GM12892 (cell line): ENCODE results near the gene JMJD8.

Source experiments
- POLR2A ChIP-seq: IDR thresholded peaks from 2 replicates; pipeline ENCODE4 v1.6.1; 2011; ENCODE audit warnings: low read depth, low read length, control low read depth
- POLR2AphosphoS5 ChIP-seq: IDR thresholded peaks from 2 replicates; pipeline ENCODE4 v1.6.1; 2011; ENCODE audit warnings: low read depth, low read length, control low read depth

DNA sequence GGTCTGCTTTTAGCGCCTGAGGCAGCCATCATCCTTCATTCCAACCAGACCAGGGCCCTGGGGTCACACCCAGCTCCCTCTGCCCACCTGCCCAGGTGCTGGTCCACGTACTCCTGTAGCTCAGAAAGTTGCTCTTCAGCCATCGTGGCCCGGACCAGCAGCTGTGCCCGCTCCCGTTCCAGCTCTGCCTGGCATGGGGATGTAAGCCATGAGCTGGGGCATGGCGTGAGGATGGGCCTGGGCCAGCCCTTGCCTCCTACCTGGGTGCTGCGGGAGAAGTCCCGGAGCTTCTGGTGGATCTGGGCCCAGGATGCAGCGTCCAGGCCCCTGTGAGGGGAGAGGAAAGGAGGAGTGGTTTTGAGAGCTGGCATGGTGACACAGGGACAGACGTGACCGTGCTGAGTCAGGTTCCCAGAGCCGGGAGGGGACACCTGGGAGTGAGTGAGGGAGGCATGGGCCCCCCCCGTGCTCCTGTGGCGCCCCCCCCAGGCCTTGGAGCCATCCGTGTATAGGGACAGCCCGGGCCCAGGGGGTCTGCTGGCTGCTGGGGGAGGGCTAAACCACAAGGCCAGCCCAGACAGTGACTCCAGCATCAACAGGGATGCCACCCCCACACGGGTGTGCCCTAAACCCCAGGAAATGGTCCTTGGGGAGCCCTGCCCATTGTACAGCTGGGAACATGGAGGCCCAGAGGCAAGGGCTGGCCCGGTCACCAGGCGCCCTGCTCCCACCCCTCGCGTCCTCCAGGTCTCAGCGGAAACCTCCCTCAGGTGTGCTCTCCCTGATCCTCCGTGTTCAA lies 38.9 kb upstream of the JMJD8 start:
- TF ChIP-seq POLR2A (no peak), POLR2AphosphoS5 (no peak; the same call in 1 of the 2 replicates)
